ENCODE results near the gene CKB.

The CKB gene

GRCh38 chr14:103539056-103539825 lies 16.6 kb upstream of the CKB start:
- DNase-seq (ENCODE audit: low read depth): no peak
- H3K4me3 ChIP-seq (ENCODE audit: low read depth, low read length): no peak overlapping the region
- TF ChIP-seq CTCF (IDR thresholded peaks at IDR 0.05; ENCODE audit: control insufficient read depth, extremely low read depth, insufficient read depth): no peak

- H3K4me3 ChIP-seq (ENCODE audit: low read depth, low read length): no peak overlapping the region
- DNase-seq (ENCODE audit: low read depth): no peak
- no peak for TF ChIP-seq CTCF (IDR thresholded peaks at IDR 0.05; ENCODE audit: control insufficient read depth, extremely low read depth, insufficient read depth)
Measured at GRCh38 chr14:103538291-103539055, 15.8 kb upstream of the CKB start.

- no peak overlapping the region for H3K4me3 ChIP-seq (ENCODE audit: low read depth, low read length)
- no peak for DNase-seq (ENCODE audit: low read depth)
- TF ChIP-seq CTCF (IDR thresholded peaks at IDR 0.05; ENCODE audit: control insufficient read depth, extremely low read depth, insufficient read depth): no peak
Measured at GRCh38 chr14:103537175-103537990, 14.8 kb upstream of the CKB start.

GRCh38 chr14:103536693-103537092 lies 14.1 kb upstream of the CKB start:
- no peak for TF ChIP-seq CTCF (IDR thresholded peaks at IDR 0.05; ENCODE audit: control insufficient read depth, extremely low read depth, insufficient read depth)
- DNase-seq (ENCODE audit: low read depth): no peak
- H3K4me3 ChIP-seq (ENCODE audit: low read depth, low read length): no peak overlapping the region

GRCh38 chr14:103535891-103536565 lies 13.4 kb upstream of the CKB start:
- H3K4me3 ChIP-seq (ENCODE audit: low read depth, low read length): no peak overlapping the region
- DNase-seq (ENCODE audit: low read depth): no peak
- no peak for TF ChIP-seq CTCF (IDR thresholded peaks at IDR 0.05; ENCODE audit: control insufficient read depth, extremely low read depth, insufficient read depth)

- TF ChIP-seq CTCF (IDR thresholded peaks at IDR 0.05; ENCODE audit: control insufficient read depth, extremely low read depth, insufficient read depth): no peak
- H3K4me3 ChIP-seq (ENCODE audit: low read depth, low read length): no peak overlapping the region
- DNase-seq (ENCODE audit: low read depth): no peak
Measured at GRCh38 chr14:103535081-103535890, 12.7 kb upstream of the CKB start.
